GM10847 (cell line): ENCODE results near the gene JUND.

Experiments used
- POLR2A ChIP-seq: IDR thresholded peaks from 2 replicates; pipeline ENCODE4 v1.6.1; 2011; ENCODE audit not compliant: insufficient read length; ENCODE audit errors: extremely low read depth

JUND gene

DNA sequence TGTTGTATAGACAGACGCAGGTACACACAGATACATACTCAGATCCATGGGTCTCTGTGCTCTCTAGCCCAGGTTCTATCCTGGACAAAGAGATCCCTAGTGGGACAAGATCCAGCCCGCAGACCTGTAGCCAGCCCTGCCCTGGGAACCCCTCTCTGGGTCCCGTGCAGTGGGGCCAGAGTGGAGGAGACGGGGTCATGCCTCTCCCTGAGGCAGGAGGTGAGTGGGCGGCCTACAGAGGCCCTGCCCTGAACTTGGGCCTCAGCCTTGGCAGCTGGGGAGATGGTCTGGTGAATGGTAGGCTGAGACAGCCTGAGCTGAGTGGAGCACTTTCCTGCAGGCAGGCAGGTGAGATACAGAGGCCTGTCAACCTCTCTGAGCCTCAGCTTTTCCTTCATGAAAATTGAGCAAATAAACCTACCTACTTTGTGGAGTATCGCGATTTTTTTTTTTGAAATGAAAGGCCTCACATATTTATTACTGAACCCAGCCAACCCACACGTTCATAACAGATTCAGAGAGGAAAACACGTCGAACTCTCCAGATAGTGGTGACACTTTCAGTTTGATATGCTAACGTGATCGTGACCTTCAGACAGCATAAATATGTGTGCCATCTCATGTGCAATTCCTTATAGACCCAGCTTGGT, 3.4 kb upstream of the JUND start:
- no peak for TF ChIP-seq POLR2A

GRCh38 chr19:18283338-18283737, 1.9 kb upstream of the JUND start:
- no peak for TF ChIP-seq POLR2A

- no peak for TF ChIP-seq POLR2A
Measured at GRCh38 chr19:18282788-18283141, 1.3 kb upstream of the JUND start.

- peak; percentile 37 for TF ChIP-seq POLR2A
Measured at GRCh38 chr19:18282021-18282787, 782 bp upstream of the JUND start.

GRCh38 chr19:18280247-18281081, 958 bp downstream of the JUND start:
- peak; percentile 82 for TF ChIP-seq POLR2A

DNA sequence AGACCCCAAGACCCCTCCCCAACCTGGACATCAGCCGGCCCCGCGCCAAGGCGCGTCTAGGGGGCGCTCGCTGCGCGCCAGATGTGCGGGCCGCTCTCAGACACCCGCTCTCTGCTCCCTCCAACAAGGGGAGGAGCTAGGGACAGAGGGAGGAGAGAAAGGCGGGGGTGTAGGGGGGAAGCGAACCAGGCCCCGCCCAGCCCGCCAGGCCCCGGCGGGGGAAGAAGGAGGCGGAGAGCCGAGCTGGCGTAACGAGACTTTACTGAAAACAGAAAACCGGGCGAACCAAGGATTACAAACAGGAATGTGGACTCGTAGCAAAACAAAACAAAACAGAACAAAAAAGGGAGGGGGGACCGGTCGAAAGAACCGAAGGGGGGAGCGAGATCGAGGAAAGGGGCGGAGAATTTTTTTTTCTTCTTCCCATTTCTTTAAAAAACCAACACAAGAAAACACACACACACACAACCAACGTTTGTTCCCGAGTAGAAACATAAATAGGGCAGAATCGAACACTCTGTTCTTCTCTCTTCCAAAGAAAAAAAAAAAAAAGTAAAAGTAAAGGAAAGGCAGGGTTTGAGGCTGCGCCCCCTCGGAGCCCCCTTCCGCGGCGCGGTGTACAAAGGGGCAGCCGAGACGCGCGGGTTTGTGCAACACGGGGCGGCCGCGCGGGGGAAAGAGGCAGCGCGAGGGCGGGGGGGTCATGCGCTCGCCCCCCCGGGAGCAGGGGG, 1.7 kb downstream of the JUND start:
- TF ChIP-seq POLR2A, result no peak

GRCh38 chr19:18279266-18279515, 2.2 kb downstream of the JUND start:
- TF ChIP-seq POLR2A, result no peak

DNA sequence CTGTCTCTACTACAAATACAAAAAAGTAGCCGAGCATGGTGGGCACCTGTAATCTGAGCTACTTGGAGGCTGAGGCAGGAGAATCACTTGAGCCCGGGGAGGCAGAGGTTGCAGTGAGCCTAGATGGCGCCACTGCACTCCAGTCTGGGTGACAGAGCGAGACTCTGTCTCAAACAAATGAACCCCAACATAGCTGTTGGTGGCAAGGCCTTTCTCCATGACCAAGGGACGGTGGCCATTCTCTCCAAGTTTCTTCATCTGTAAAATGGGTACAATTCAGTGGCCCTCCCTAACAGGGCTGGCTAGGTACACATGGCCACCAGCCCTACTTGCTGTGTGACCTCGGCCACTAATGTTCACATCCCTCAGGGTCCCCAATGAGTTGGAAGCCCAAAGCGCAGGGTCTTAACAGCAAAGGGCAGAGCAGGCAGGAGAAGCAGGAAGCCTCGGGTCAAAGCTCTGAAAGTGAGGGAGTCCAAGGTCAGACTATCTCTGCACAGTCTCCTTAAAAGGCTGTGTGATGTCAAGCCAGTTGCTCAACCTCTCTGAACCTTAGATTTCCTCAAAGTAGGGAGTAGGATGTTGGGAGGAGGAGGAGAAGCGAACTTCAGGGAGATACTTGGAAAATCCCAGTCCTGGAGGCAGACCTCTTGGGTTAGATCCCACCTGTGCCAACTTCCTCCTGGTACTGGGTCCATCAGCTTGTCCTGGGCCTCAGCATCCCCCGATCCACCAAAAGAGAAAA, 2.7 kb downstream of the JUND start:
- TF ChIP-seq POLR2A, result no peak

DNA sequence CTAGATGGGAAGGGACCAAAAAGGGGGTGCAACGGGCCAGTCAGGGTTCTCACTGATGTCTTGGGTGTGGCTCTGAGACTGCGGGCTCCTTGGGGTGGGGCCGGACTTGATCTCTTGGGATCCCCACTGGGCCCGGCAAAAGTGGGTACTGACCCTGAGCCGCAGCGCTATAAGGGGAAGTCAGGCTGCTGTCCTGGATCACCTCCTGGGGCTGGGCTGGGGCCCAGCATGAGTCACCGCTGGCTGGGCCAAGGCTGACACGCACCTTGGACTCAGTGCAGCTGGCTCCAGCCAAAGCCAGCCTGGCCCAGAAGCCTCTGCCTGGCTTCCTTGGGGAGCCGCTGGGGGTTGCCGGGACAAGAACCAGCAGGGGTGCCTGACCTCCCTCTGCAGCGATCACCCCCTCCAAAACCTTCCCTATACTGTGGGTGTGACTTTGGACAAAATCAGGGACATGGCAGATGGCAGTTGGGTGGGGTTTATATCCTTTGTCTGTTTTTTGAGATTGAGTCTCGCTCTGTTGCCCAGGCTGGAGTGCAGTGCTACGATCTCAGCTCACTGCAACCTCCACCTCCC, 6.6 kb downstream of the JUND start:
- no peak for TF ChIP-seq POLR2A

DNA sequence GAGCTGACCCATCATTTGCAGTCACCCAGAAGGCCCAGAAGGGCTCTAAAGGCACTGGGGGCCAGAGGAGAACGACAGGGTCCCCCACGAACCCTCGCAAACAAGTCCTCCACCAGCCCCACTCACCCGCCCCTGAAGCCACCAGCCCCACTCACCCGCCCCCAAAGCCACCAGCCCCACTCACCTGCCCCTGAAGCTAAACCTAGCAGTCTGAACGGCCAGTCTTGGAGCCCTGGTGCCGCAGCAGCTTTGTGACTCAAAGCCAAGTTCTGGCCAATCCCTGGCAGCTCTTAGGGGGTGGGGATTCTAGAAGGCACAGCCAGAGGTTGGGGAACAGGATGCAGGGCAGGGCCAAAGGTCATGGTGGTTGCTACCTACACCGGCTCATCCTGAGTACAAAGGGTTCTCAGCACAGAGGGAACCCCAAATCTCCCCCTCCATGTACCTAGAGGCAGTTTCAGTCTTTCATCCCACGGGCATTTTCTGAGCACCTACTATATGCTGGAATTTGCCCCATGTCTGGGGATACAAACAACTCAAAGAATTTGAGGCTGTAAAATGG, 7.1 kb downstream of the JUND start, which contains the start of gene IQCN:
IQCN (minus strand) TSS at position 234 of the 562 bp plus-strand sequence. CDS start 4,974 bp downstream, outside the sequence.
- TF ChIP-seq POLR2A, result no peak

DNA sequence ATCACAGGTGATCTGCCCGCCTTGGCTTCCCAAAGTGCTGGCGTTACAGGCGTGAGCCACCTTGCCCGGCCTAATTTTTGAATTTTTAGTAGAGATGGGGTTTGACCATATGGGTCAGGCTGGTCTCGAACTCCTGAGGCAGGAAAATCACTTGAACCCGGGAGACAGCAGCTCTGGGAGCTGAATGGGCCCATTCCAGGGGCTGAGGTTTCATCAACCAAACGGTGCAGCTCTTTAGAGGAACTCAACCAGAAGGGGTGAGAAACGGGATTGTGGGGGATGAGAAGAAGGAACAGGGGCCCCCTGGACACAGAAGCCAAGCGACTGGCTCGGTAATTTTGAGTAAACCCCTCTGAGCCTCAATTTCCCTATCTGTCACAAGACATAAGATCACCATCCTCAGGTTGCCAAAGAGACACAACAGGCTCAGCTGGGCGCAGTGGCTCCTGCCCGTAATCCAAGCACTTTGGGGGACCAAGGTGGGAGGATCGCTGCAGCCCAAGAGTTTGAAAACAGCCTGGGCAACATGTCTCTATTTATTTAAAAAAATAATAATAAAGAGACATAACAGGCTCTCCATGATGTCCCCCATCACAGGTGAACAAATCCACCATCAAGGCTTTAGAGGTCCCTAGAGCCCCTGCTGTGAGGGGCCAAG, 7.7 kb downstream of the JUND start:
- TF ChIP-seq POLR2A, result no peak

GRCh38 chr19:18271433-18271841, 10.0 kb downstream of the JUND start:
- no peak for TF ChIP-seq POLR2A

- TF ChIP-seq POLR2A, result no peak
Measured at GRCh38 chr19:18270326-18270725, 11.1 kb downstream of the JUND start.
